Heart left ventricle (tissue), 16 donors: ENCODE data around the gene VIL1. TPM values are rescaled to one million over a fixed set of nuclear protein-coding genes. Genes with fewer than 3 reads are reported as not detected.

Experiments used
- ATAC-seq, 4 donors: fragments of 200-7000 bp; cut with Tn5 transposase; one replicate each; pipeline ENCODE4 v1.9.1; 2020 to 2022; ENCODE audit warnings: moderate library complexity in 4 of 4, mild to moderate bottlenecking in 3 of 4, moderate number of reproducible peaks in 1 of 4
- DNase-seq, 5 donors: peaks; one replicate each; pipeline ENCODE4 v3.0.0-alpha.2; 2020
- H3K27ac ChIP-seq, 12 donors: fragments of 200-600 bp; sonication (generic) in 4 of 12; one replicate each; pipeline versions ENCODE4 v1.5.0 to v1.8.0; 2016 to 2022; ENCODE audit warnings: mild to moderate bottlenecking in 2 of 12
- H3K27me3 ChIP-seq, 9 donors: fragments of 200-600 bp; sonication (generic) in 2 of 9; one replicate each; pipeline versions ENCODE4 v1.5.1 to v1.8.0; 2016 to 2022; ENCODE audit warnings: mild to moderate bottlenecking in 3 of 9
- H3K36me3 ChIP-seq, 9 donors: fragments of 200-600 bp; sonication (generic) in 2 of 9; one replicate each; pipeline versions ENCODE4 v1.5.0 to v1.8.0; 2018 to 2022; ENCODE audit warnings: mild to moderate bottlenecking in 2 of 9
- H3K4me1 ChIP-seq, 12 donors: fragments of 200-600 bp; sonication (generic) in 4 of 12; one replicate each; pipeline versions ENCODE4 v1.5.0 to v1.8.0; 2016 to 2022; ENCODE audit warnings: mild to moderate bottlenecking in 3 of 12
- H3K4me3 ChIP-seq, 12 donors: fragments of 200-600 bp; sonication (generic) in 4 of 12; one replicate each; pipeline versions ENCODE4 v1.5.0 to v1.8.0; 2017 to 2022; ENCODE audit warnings: mild to moderate bottlenecking in 9 of 12, moderate library complexity in 4 of 12
- H3K9me3 ChIP-seq, 12 donors: fragments of 200-600 bp; sonication (generic) in 4 of 12; one replicate each; pipeline versions ENCODE4 v1.5.0 to v1.8.0; 2016 to 2022; ENCODE audit warnings: mild to moderate bottlenecking in 1 of 12
- CTCF ChIP-seq, 12 donors: fragments of 200-600 bp; sonication (generic) in 4 of 12; IDR thresholded peaks; one replicate each; pipeline versions ENCODE4 v1.5.0 to v1.8.0; 2018 to 2022; ENCODE audit warnings: antibody characterized with exemption in 12 of 12, mild to moderate bottlenecking in 5 of 12
- POLR2A ChIP-seq, 2 donors: fragments of 450-650 bp; IDR thresholded peaks; one replicate each; pipeline ENCODE4 v1.6.1; 2017; ENCODE audit warnings: antibody characterized with exemption in 2 of 2, mild to moderate bottlenecking in 2 of 2, moderate library complexity in 2 of 2
- WGBS, 4 donors: extraction: QIAGEN DNeasy Blood & Tissue Kit in 2 of 4; methylation state at CpG; one replicate each; pipeline versions ENCODE4 v1.1.5 to v1.1.7; 2013 to 2018; 5-methylcytosine and 5-hydroxymethylcytosine counted together
- intact Hi-C, 10 donors: fragments of 100-400 bp; cut with DNase I; formaldehyde crosslinking; loops; one replicate each; pipeline versions ENCODE4 v1.11.1 to v1.14.2; 2022
- polyA plus RNA-seq, 2 donors: library from polyadenylated mRNA; stranded (reverse); fragments of 200-250 nt; gene quantifications; one replicate each; pipeline ENCODE4 v1.2.3, GENCODE V29; 2013
- total RNA-seq, 9 donors: library from RNA; depleted of rRNA in 2 of 9; stranded (reverse); fragments of >200 nt in 2 of 9; fragmentation: NEBNext Ultra II Directional in 3 of 9; extraction: Animal tissue kit (Norgen Biotek cat#: 25700) in 3 of 9; gene quantifications; one replicate each; pipeline versions ENCODE4 v1.1.0 to v1.2.4, GENCODE V29; 2016 to 2023
- donor health status: ischemic (EF 13 %, LVEDD 7.1; RV severe dilation, severe dysfunction).
- donor health status: healthy with polysubstance abuse.
- donor health status: DM: no; HTN: yes; CAD: no.
- donor health status: DM: no; HTN: no; CAD: no.
- donor health status: ischemic (EF 25% LVEDD 6.9; RV normal size, moderate dysfunction).
- donor health status: ischemic (EF 25% LVEDD 5.7; RV mildly dilated, moderate dysfunction).
- donor health status: healthy.
- donor health status: DM: yes; HTN: yes; CAD: no.
- donor health status: ischemic (EF 35%, LVEDD 5.7; RV mildly dilated, moderate dysfunction).
- donor health status: nonischemic (EF 11% LVEDD 7.7; RV severe dilation, severe dysfunction).
- donor health status: DM: yes; HTN: yes; CAD: no.
- donor health status: PGD.
- donor health status: ischemic (EF 29% LVEDD 5.4; RV normal size, mild dysfunction).
- donor health status: nonischemic (EF 23%, LVEDD 6.1; RV moderate dilation, normal function).

Gene VIL1
- total and polyA plus RNA-seq, 11 donors: 0.04 to 0.07 TPM; not detected in 9

GRCh38 chr2:218436992-218437391, 18.1 kb downstream of the VIL1 start:
- ATAC-seq (no peak), DNase-seq (no peak)
- H3K4me1 ChIP-seq: peaks cover 0 to 6% (median 0%) of the 10 kb centered on the region in 12 donors
- H3K27ac ChIP-seq: no peak overlapping the region
- WGBS, 4 donors: 91 to 97% (median 92%) methylated on average over 5 of the region's 5 CpGs
- TF ChIP-seq CTCF (IDR thresholded peaks at IDR 0.05) (no peak), POLR2A (IDR thresholded peaks at IDR 0.05) (no peak)
- no peaks in the 10 kb centered on the region for H3K36me3 ChIP-seq
- no peaks in the 10 kb centered on the region for H3K27me3 ChIP-seq
- H3K4me3 ChIP-seq: no peak overlapping the region
- intact Hi-C loops: no loop called here
- H3K9me3 ChIP-seq: no peaks in the 10 kb centered on the region

GRCh38 chr2:218437969-218438368, 19.0 kb downstream of the VIL1 start:
- H3K36me3 ChIP-seq: no peaks in the 10 kb centered on the region
- intact Hi-C loops: no loop called here
- no peak overlapping the region for H3K4me3 ChIP-seq
- 92 to 100% (median 96%) methylated on average over 1 of the region's 1 CpG for WGBS, 4 donors
- no peak for ATAC-seq
- no peaks in the 10 kb centered on the region for H3K27me3 ChIP-seq
- no peak for TF ChIP-seq POLR2A (IDR thresholded peaks at IDR 0.05)
- TF ChIP-seq CTCF (IDR thresholded peaks at IDR 0.05): no peak
- DNase-seq: no peak
- no peaks in the 10 kb centered on the region for H3K9me3 ChIP-seq
- H3K27ac ChIP-seq: no peak overlapping the region
- H3K4me1 ChIP-seq: peaks cover 0 to 6% (median 0%) of the 10 kb centered on the region in 12 donors

GRCh38 chr2:218438596-218438995, 19.7 kb downstream of the VIL1 start:
- Histone ChIP-seq H3K4me3 (no peak overlapping the region), H3K9me3 (no peaks in the 10 kb centered on the region), H3K27me3 (no peaks in the 10 kb centered on the region), H3K4me1 (peaks cover 0 to 6% (median 0%) of the 10 kb centered on the region in 12 donors), H3K36me3 (no peaks in the 10 kb centered on the region), H3K27ac (no peak overlapping the region)
- no peak for TF ChIP-seq CTCF (IDR thresholded peaks at IDR 0.05)
- TF ChIP-seq POLR2A (IDR thresholded peaks at IDR 0.05): no peak
- ATAC-seq (no peak), DNase-seq (peak in 1 of 5 donors; percentile 46)
- 60 to 74% (median 69%) methylated on average over 4 of the region's 4 CpGs for WGBS, 4 donors
- intact Hi-C loops: no loop called here

GRCh38 chr2:218444692-218445357, 25.9 kb downstream of the VIL1 start:
- ATAC-seq (no peak), DNase-seq (no peak)
- no peaks in the 10 kb centered on the region for H3K27me3 ChIP-seq
- H3K4me1 ChIP-seq: no peaks in the 10 kb centered on the region
- intact Hi-C loops: no loop called here
- no peak for TF ChIP-seq POLR2A (IDR thresholded peaks at IDR 0.05)
- no peak for TF ChIP-seq CTCF (IDR thresholded peaks at IDR 0.05)
- WGBS, 4 donors: 92 to 97% (median 97%) methylated on average over 7 of the region's 7 CpGs
- peaks cover 0 to 26% (median 22%) of the 10 kb centered on the region in 9 donors for H3K36me3 ChIP-seq
- H3K4me3 ChIP-seq: no peak overlapping the region
- H3K27ac ChIP-seq: no peak overlapping the region
- no peaks in the 10 kb centered on the region for H3K9me3 ChIP-seq
